ENCODE results near the gene BICD1. TPM values are rescaled to one million over a fixed set of nuclear protein-coding genes. Genes with fewer than 3 reads are reported as not detected.

Gene BICD1
- total RNA-seq, 1 experiment from 2014 or later = 45.6 TPM

- DNase-seq = no peak
- CTCF ChIA-PET = no interaction called here
- BruUV-seq (replicated peaks) = no TSS peak
- no peak for TF ChIP-seq CTCF (IDR thresholded peaks at IDR 0.05; ENCODE audit: unreplicated experiment)
- no peaks in the 10 kb centered on the region for H3K9me3 Mint-ChIP-seq (ENCODE audit: low read depth, unreplicated experiment)
- H3K4me3 Mint-ChIP-seq (ENCODE audit: low read depth, unreplicated experiment) = no peak overlapping the region
- H3K4me1 Mint-ChIP-seq (ENCODE audit: low read depth, unreplicated experiment) = no peaks in the 10 kb centered on the region
- H3K27ac Mint-ChIP-seq (ENCODE audit: unreplicated experiment) = no peak overlapping the region
- intact Hi-C loops (cut with micrococcal nuclease; ENCODE audit: unreplicated experiment) = no loop called here
- peaks cover 5% of the 10 kb centered on the region for H3K36me3 Mint-ChIP-seq (ENCODE audit: insufficient read depth, unreplicated experiment)
- H3K27me3 Mint-ChIP-seq (ENCODE audit: unreplicated experiment) = no peaks in the 10 kb centered on the region
Measured at GRCh38 chr12:32151552-32151951, 44.9 kb downstream of the BICD1 start.

GRCh38 chr12:32155041-32155440 lies 48.4 kb downstream of the BICD1 start:
- Mint-ChIP-seq H3K27ac (ENCODE audit: unreplicated experiment) (no peak overlapping the region), H3K9me3 (ENCODE audit: low read depth, unreplicated experiment) (no peaks in the 10 kb centered on the region), H3K4me1 (ENCODE audit: low read depth, unreplicated experiment) (no peaks in the 10 kb centered on the region), H3K27me3 (ENCODE audit: unreplicated experiment) (no peaks in the 10 kb centered on the region), H3K4me3 (ENCODE audit: low read depth, unreplicated experiment) (no peak overlapping the region), H3K36me3 (ENCODE audit: insufficient read depth, unreplicated experiment) (peaks cover 4% of the 10 kb centered on the region)
- intact Hi-C loops (cut with micrococcal nuclease; ENCODE audit: unreplicated experiment) = no loop called here
- BruUV-seq (replicated peaks) = no TSS peak
- CTCF ChIA-PET = no interaction called here
- no peak for TF ChIP-seq CTCF (IDR thresholded peaks at IDR 0.05; ENCODE audit: unreplicated experiment)
- no peak for DNase-seq

GRCh38 chr12:32155961-32156529 lies 49.4 kb downstream of the BICD1 start:
- CTCF ChIA-PET = no interaction called here
- Mint-ChIP-seq H3K36me3 (ENCODE audit: insufficient read depth, unreplicated experiment) (no peaks in the 10 kb centered on the region), H3K9me3 (ENCODE audit: low read depth, unreplicated experiment) (no peaks in the 10 kb centered on the region), H3K4me3 (ENCODE audit: low read depth, unreplicated experiment) (no peak overlapping the region), H3K4me1 (ENCODE audit: low read depth, unreplicated experiment) (no peaks in the 10 kb centered on the region), H3K27me3 (ENCODE audit: unreplicated experiment) (no peaks in the 10 kb centered on the region), H3K27ac (ENCODE audit: unreplicated experiment) (no peak overlapping the region)
- intact Hi-C loops (cut with micrococcal nuclease; ENCODE audit: unreplicated experiment) = no loop called here
- no peak for DNase-seq
- TF ChIP-seq CTCF (IDR thresholded peaks at IDR 0.05; ENCODE audit: unreplicated experiment) = no peak
- BruUV-seq (replicated peaks) = no TSS peak

GRCh38 chr12:32158525-32158924 lies 51.9 kb downstream of the BICD1 start:
- BruUV-seq (replicated peaks) = no TSS peak

More at GRCh38 chr12:32158525-32158924, 51.9 kb downstream of the BICD1 start:
- CTCF ChIA-PET = no interaction called here
- no peaks in the 10 kb centered on the region for H3K9me3 Mint-ChIP-seq (ENCODE audit: low read depth, unreplicated experiment)
- H3K36me3 Mint-ChIP-seq (ENCODE audit: insufficient read depth, unreplicated experiment) = no peaks in the 10 kb centered on the region
- H3K27me3 Mint-ChIP-seq (ENCODE audit: unreplicated experiment) = no peaks in the 10 kb centered on the region
- no peak for TF ChIP-seq CTCF (IDR thresholded peaks at IDR 0.05; ENCODE audit: unreplicated experiment)
- H3K4me1 Mint-ChIP-seq (ENCODE audit: low read depth, unreplicated experiment) = no peaks in the 10 kb centered on the region
- no peak overlapping the region for H3K4me3 Mint-ChIP-seq (ENCODE audit: low read depth, unreplicated experiment)
- intact Hi-C loops (cut with micrococcal nuclease; ENCODE audit: unreplicated experiment) = no loop called here
- no peak overlapping the region for H3K27ac Mint-ChIP-seq (ENCODE audit: unreplicated experiment)
- no peak for DNase-seq
